ENCODE results near the gene ISOC1.

The ISOC1 gene

GRCh38 chr5:129112295-129112694 lies 17.7 kb downstream of the ISOC1 start:
- WGBS, 2 experiments (ENCODE audit: insufficient coverage in 2 of 2), result 80 to 91% methylated on average over 1 of the region's 3 CpGs
- no peaks in the 10 kb centered on the region for H3K36me3 ChIP-seq (ENCODE audit: control insufficient read depth, insufficient read depth, low read length)
- H3K27ac ChIP-seq (ENCODE audit: low read depth, low read length, severe bottlenecking), result no peak overlapping the region
- no peaks in the 10 kb centered on the region for H3K9me3 ChIP-seq (ENCODE audit: control insufficient read depth, low read length)
- no peak overlapping the region for H3K4me3 ChIP-seq (ENCODE audit: extremely low read depth, insufficient read depth, low read length, poor library complexity, severe bottlenecking)
- H3K4me1 ChIP-seq (ENCODE audit: control insufficient read depth, insufficient read depth, low read length, poor library complexity, severe bottlenecking), result no peaks in the 10 kb centered on the region

- no CpG with 5 or more reads among the region's 2 CpGs for WGBS, 2 experiments (ENCODE audit: insufficient coverage in 2 of 2)
- Histone ChIP-seq H3K4me1 (ENCODE audit: control insufficient read depth, insufficient read depth, low read length, poor library complexity, severe bottlenecking) (no peaks in the 10 kb centered on the region), H3K27ac (ENCODE audit: low read depth, low read length, severe bottlenecking) (no peak overlapping the region), H3K9me3 (ENCODE audit: control insufficient read depth, low read length) (no peaks in the 10 kb centered on the region), H3K4me3 (ENCODE audit: extremely low read depth, insufficient read depth, low read length, poor library complexity, severe bottlenecking) (no peak overlapping the region), H3K36me3 (ENCODE audit: control insufficient read depth, insufficient read depth, low read length) (no peaks in the 10 kb centered on the region)
Observed at GRCh38 chr5:129113867-129114266, 19.3 kb downstream of the ISOC1 start.

GRCh38 chr5:129114539-129115193 lies 20.1 kb downstream of the ISOC1 start:
- no peaks in the 10 kb centered on the region for H3K9me3 ChIP-seq (ENCODE audit: control insufficient read depth, low read length)
- no peaks in the 10 kb centered on the region for H3K4me1 ChIP-seq (ENCODE audit: control insufficient read depth, insufficient read depth, low read length, poor library complexity, severe bottlenecking)
- no peaks in the 10 kb centered on the region for H3K36me3 ChIP-seq (ENCODE audit: control insufficient read depth, insufficient read depth, low read length)
- 85 to 100% methylated on average over 1 to 2 of the region's 10 CpGs for WGBS, 2 experiments (ENCODE audit: insufficient coverage in 2 of 2)
- H3K27ac ChIP-seq (ENCODE audit: low read depth, low read length, severe bottlenecking), result no peak overlapping the region
- H3K4me3 ChIP-seq (ENCODE audit: extremely low read depth, insufficient read depth, low read length, poor library complexity, severe bottlenecking), result no peak overlapping the region

GRCh38 chr5:129115680-129116079 lies 21.1 kb downstream of the ISOC1 start:
- no peaks in the 10 kb centered on the region for H3K9me3 ChIP-seq (ENCODE audit: control insufficient read depth, low read length)
- no peaks in the 10 kb centered on the region for H3K4me1 ChIP-seq (ENCODE audit: control insufficient read depth, insufficient read depth, low read length, poor library complexity, severe bottlenecking)
- H3K4me3 ChIP-seq (ENCODE audit: extremely low read depth, insufficient read depth, low read length, poor library complexity, severe bottlenecking), result no peak overlapping the region
- whole genome bisulfite sequencing, 2 experiments (ENCODE audit: insufficient coverage in 2 of 2), result no CpG with 5 or more reads among the region's 2 CpGs
- H3K27ac ChIP-seq (ENCODE audit: low read depth, low read length, severe bottlenecking), result no peak overlapping the region
- no peaks in the 10 kb centered on the region for H3K36me3 ChIP-seq (ENCODE audit: control insufficient read depth, insufficient read depth, low read length)

- H3K36me3 ChIP-seq (ENCODE audit: control insufficient read depth, insufficient read depth, low read length), result no peaks in the 10 kb centered on the region
- H3K9me3 ChIP-seq (ENCODE audit: control insufficient read depth, low read length), result no peaks in the 10 kb centered on the region
- H3K4me1 ChIP-seq (ENCODE audit: control insufficient read depth, insufficient read depth, low read length, poor library complexity, severe bottlenecking), result no peaks in the 10 kb centered on the region
- no peak overlapping the region for H3K27ac ChIP-seq (ENCODE audit: low read depth, low read length, severe bottlenecking)
- WGBS, 2 experiments (ENCODE audit: insufficient coverage in 2 of 2), result 94 to 100% methylated on average over 1 to 2 of the region's 3 CpGs
- no peak overlapping the region for H3K4me3 ChIP-seq (ENCODE audit: extremely low read depth, insufficient read depth, low read length, poor library complexity, severe bottlenecking)
Observed at GRCh38 chr5:129116797-129117196, 22.2 kb downstream of the ISOC1 start.

GRCh38 chr5:129118405-129118804 lies 23.9 kb downstream of the ISOC1 start:
- no peaks in the 10 kb centered on the region for H3K4me1 ChIP-seq (ENCODE audit: control insufficient read depth, insufficient read depth, low read length, poor library complexity, severe bottlenecking)
- H3K4me3 ChIP-seq (ENCODE audit: extremely low read depth, insufficient read depth, low read length, poor library complexity, severe bottlenecking), result no peak overlapping the region
- H3K36me3 ChIP-seq (ENCODE audit: control insufficient read depth, insufficient read depth, low read length), result no peaks in the 10 kb centered on the region
- no peak overlapping the region for H3K27ac ChIP-seq (ENCODE audit: low read depth, low read length, severe bottlenecking)
- H3K9me3 ChIP-seq (ENCODE audit: control insufficient read depth, low read length), result no peaks in the 10 kb centered on the region

GRCh38 chr5:129118826-129119225 lies 24.3 kb downstream of the ISOC1 start:
- H3K36me3 ChIP-seq (ENCODE audit: control insufficient read depth, insufficient read depth, low read length), result no peaks in the 10 kb centered on the region
- no peaks in the 10 kb centered on the region for H3K4me1 ChIP-seq (ENCODE audit: control insufficient read depth, insufficient read depth, low read length, poor library complexity, severe bottlenecking)
- no peak overlapping the region for H3K4me3 ChIP-seq (ENCODE audit: extremely low read depth, insufficient read depth, low read length, poor library complexity, severe bottlenecking)
- H3K9me3 ChIP-seq (ENCODE audit: control insufficient read depth, low read length), result no peaks in the 10 kb centered on the region
- WGBS, 2 experiments (ENCODE audit: insufficient coverage in 2 of 2), result 100% methylated on average over 1 of the region's 2 CpGs; no CpG with 5 or more reads in 1 of the 2 experiments
- no peak overlapping the region for H3K27ac ChIP-seq (ENCODE audit: low read depth, low read length, severe bottlenecking)

GRCh38 chr5:129120158-129120581 lies 25.6 kb downstream of the ISOC1 start:
- 95 to 100% methylated on average over 2 to 3 of the region's 3 CpGs for WGBS, 2 experiments (ENCODE audit: insufficient coverage in 2 of 2)
- no peaks in the 10 kb centered on the region for H3K4me1 ChIP-seq (ENCODE audit: control insufficient read depth, insufficient read depth, low read length, poor library complexity, severe bottlenecking)
- no peaks in the 10 kb centered on the region for H3K9me3 ChIP-seq (ENCODE audit: control insufficient read depth, low read length)
- no peak overlapping the region for H3K27ac ChIP-seq (ENCODE audit: low read depth, low read length, severe bottlenecking)
- no peak overlapping the region for H3K4me3 ChIP-seq (ENCODE audit: extremely low read depth, insufficient read depth, low read length, poor library complexity, severe bottlenecking)
- H3K36me3 ChIP-seq (ENCODE audit: control insufficient read depth, insufficient read depth, low read length), result no peaks in the 10 kb centered on the region

GRCh38 chr5:129122560-129122959 lies 28.0 kb downstream of the ISOC1 start:
- no peaks in the 10 kb centered on the region for H3K9me3 ChIP-seq (ENCODE audit: control insufficient read depth, low read length)
- no peak overlapping the region for H3K27ac ChIP-seq (ENCODE audit: low read depth, low read length, severe bottlenecking)
- no peak overlapping the region for H3K4me3 ChIP-seq (ENCODE audit: extremely low read depth, insufficient read depth, low read length, poor library complexity, severe bottlenecking)
- no peaks in the 10 kb centered on the region for H3K4me1 ChIP-seq (ENCODE audit: control insufficient read depth, insufficient read depth, low read length, poor library complexity, severe bottlenecking)
- no peaks in the 10 kb centered on the region for H3K36me3 ChIP-seq (ENCODE audit: control insufficient read depth, insufficient read depth, low read length)

- 80 to 83% methylated on average over 1 of the region's 1 CpG for WGBS, 2 experiments (ENCODE audit: insufficient coverage in 2 of 2)
- no peaks in the 10 kb centered on the region for H3K9me3 ChIP-seq (ENCODE audit: control insufficient read depth, low read length)
Observed at GRCh38 chr5:129124608-129125007, 30.1 kb downstream of the ISOC1 start.

GRCh38 chr5:129125819-129126218 lies 31.3 kb downstream of the ISOC1 start:
- no peak overlapping the region for H3K27ac ChIP-seq (ENCODE audit: low read depth, low read length, severe bottlenecking)
- no peaks in the 10 kb centered on the region for H3K36me3 ChIP-seq (ENCODE audit: control insufficient read depth, insufficient read depth, low read length)
- no peaks in the 10 kb centered on the region for H3K9me3 ChIP-seq (ENCODE audit: control insufficient read depth, low read length)
- no peaks in the 10 kb centered on the region for H3K4me1 ChIP-seq (ENCODE audit: control insufficient read depth, insufficient read depth, low read length, poor library complexity, severe bottlenecking)
- no peak overlapping the region for H3K4me3 ChIP-seq (ENCODE audit: extremely low read depth, insufficient read depth, low read length, poor library complexity, severe bottlenecking)
- 100% methylated on average over 1 of the region's 2 CpGs; no CpG with 5 or more reads in 1 of the 2 experiments for WGBS, 2 experiments (ENCODE audit: insufficient coverage in 2 of 2)

More at GRCh38 chr5:129124608-129125007, 30.1 kb downstream of the ISOC1 start:
- H3K4me3 ChIP-seq (ENCODE audit: extremely low read depth, insufficient read depth, low read length, poor library complexity, severe bottlenecking), result no peak overlapping the region
- H3K27ac ChIP-seq (ENCODE audit: low read depth, low read length, severe bottlenecking), result no peak overlapping the region
- no peaks in the 10 kb centered on the region for H3K4me1 ChIP-seq (ENCODE audit: control insufficient read depth, insufficient read depth, low read length, poor library complexity, severe bottlenecking)
- no peaks in the 10 kb centered on the region for H3K36me3 ChIP-seq (ENCODE audit: control insufficient read depth, insufficient read depth, low read length)
